Adipose tissue (tissue), 3 donors: ENCODE results near the gene TMEM192. TPM values are rescaled to one million over a fixed set of nuclear protein-coding genes. Genes with fewer than 3 reads are reported as not detected.
"Not testable (repeated sequence)": the region's sequence is repeated elsewhere in the genome, so short reads cannot be mapped to it uniquely, and the experiment has no call there.

Experiments used
- H3K27ac ChIP-seq: one replicate; pipeline ENCODE4 v1.5.1; 2013; ENCODE audit warnings: low read depth, low read length
- WGBS, 3 donors: extraction: QIAGEN DNeasy Blood & Tissue Kit; methylation state at CpG; one replicate each; pipeline ENCODE4 v1.1.7; 2013; 5-methylcytosine and 5-hydroxymethylcytosine counted together
- polyA plus RNA-seq, 3 donors: library from polyadenylated mRNA; stranded (reverse); fragments of 200-250 nt; gene quantifications; one replicate each; pipeline ENCODE4 v1.2.3, GENCODE V29; 2013
- donor health status: healthy with polysubstance abuse.
- donor health status: Bipolar disorder and iron deficiency.
- donor health status: healthy.

Gene TMEM192
- polyA plus RNA-seq, 3 donors, result 7.9 to 14.0 (median 13.5) TPM

DNA sequence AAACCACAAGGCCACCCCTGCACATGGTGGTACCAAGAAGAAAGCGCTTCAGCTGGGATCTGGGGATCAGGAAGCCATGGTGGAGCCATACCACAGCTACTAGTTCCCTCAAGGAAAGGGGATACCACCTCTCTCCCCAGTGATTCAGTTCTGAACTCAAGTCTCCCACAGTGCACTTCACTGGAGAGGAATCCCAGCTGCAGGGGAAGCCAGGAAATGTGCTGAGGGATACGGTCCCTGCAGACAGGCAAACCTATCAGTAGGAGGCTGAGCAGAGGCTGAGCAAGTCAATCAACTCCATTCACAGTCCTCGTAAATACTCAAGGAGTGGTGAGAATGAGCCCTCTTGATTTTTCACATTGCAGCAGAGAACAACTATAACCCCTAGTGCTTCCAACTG, 11.0 kb downstream of the TMEM192 start:
- WGBS, 3 donors, result 87 to 93% (median 92%) methylated on average over 3 of the region's 3 CpGs
- H3K27ac ChIP-seq, result no peak overlapping the region

DNA sequence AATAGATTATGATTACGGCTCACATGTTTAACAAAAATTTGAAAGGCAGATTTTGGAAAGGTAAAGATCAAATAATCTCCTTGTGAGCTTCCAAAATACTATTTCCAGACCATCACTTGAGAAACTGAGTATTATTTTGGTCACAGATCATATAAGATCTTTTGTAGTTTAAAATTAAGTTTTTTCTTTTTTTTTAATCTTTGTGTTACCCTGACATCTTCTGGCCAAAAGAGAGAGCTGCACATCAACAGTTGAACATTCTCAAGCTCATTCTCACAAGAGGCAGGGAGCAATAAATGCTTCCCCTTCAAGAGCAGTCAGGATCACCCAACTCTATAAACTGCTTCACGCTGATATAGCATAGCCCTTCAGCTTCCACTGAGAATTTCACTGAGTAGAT, 15.9 kb downstream of the TMEM192 start:
- no peak overlapping the region for H3K27ac ChIP-seq
- 79 to 85% (median 82%) methylated on average over 2 of the region's 2 CpGs for WGBS, 3 donors

DNA sequence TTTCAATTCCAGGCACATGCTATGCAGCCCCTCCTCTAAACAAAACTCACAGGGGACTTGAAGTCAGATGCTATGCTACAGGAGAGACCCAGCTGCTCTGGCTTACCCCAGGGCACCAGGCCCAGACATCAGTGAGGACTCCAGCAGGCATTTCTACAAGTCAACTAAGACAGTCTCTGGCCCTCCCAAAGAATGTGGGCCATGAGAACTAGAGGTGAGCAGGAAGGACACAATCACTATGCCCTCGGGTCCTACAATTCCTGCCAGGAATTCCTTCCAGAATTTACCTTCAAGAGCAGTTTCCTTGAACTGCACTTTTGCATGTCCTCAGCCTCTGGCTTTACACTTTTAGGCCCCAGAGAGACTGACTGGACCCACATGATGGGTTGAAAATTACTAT, 17.4 kb downstream of the TMEM192 start:
- H3K27ac ChIP-seq, result no peak overlapping the region
- 71 to 79% (median 73%) methylated on average over 1 of the region's 1 CpG for WGBS, 3 donors

DNA sequence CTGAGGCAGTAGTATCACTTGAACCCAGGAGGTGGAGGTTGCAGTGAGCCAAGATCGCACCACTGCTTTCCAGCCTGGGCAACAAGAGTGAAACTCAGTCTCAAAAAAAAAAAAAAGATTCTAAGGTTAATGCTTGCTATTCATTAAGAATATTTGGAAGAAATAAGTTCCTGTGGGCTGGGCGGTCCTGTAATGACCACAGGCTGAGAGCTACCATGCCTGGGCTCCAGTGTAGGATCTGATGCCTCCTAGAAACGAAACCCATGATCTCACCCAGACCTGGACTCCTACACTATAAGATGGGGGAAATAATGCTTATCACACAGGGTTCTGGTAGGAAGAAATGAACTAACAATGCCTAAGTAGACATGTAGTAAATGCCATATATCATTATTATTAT, 17.8 kb downstream of the TMEM192 start:
- H3K27ac ChIP-seq, result no peak overlapping the region
- 94 to 98% (median 98%) methylated on average over 3 of the region's 3 CpGs for WGBS, 3 donors

DNA sequence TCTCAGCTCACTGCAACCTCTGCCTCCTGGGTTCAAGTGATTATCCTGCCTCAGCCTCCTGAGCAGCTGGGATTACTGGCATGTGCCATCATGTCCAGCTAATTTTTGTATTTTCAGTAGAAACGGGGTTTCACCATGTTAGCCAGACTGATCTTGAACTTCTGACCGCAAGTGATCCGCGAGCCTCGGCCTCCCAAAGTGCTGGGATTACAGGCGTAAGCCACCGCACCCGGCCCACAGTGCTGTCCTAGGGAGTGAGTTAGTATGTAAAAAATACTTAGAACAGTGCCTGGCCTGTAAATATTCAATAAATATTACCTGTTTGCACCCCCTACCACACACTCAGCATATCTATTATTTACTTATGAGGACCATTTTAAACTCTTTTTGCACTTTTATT, 20.5 kb downstream of the TMEM192 start:
- WGBS, 3 donors, result 94 to 95% (median 95%) methylated on average over 8 of the region's 8 CpGs
- H3K27ac ChIP-seq, result not testable (repeated sequence)

DNA sequence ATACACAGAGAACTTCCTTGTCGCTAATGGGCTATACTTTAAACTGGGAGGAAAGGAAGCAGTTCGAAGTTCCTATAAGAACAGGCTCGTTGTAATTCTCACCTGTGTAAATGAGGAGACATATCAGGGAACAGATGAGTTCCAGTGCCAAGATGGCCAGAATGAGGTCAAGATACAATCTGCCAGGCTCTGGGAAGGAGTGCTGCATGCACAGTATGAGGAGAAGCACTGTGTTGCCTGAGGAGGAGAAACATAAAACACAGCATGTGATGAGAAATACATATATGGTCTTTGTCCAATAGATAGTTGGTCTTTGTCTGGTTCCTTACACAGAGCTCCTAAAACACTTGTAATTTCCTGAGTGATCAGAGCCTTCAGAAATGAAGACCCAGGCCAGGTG, 24.3 kb downstream of the TMEM192 start:
- H3K27ac ChIP-seq, result no peak overlapping the region
- WGBS, 3 donors, result 83 to 88% (median 85%) methylated on average over 3 of the region's 3 CpGs

DNA sequence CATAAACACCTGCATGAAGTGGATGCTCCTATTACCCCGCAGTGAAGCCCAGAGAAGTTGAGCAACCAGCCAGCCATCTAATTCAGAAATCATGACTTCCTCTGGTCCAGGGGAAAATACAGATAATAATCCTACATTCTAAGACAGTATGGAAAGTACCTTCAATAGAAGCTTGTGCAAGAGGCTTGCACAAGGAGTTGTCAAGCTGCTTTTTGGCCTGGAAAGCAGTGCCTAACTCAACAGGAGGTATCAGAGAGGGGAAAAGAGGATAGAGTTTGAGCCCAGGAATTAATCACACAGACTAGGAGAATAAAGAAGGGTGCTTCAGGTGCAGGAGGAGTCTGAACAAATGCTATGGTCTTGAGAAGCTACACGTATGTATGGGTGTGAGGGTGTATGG, 26.7 kb downstream of the TMEM192 start:
- H3K27ac ChIP-seq, result no peak overlapping the region
- 79 to 89% (median 85%) methylated on average over 2 of the region's 2 CpGs for WGBS, 3 donors

DNA sequence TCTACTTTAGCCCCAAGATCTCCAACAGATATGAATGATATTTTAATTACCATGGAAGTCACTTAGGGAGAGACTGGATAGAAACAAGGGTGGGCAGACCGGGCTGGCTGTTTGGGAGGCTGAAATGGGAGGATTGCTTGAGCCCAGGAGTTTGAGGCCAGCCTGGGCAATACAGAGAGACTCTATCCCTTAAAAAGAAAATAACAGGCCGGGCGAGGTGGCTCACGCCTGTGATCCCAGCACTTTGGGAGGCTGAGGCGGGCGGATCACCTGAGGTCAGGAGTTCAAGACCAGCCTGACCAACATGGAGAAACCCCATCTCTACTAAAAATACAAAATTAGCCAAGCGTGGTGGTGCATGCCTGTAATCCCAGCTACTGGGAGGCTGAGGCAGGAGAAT, 27.9 kb downstream of the TMEM192 start:
- 89 to 97% (median 94%) methylated on average over 6 of the region's 7 CpGs for WGBS, 3 donors
- H3K27ac ChIP-seq, result not testable (repeated sequence)

DNA sequence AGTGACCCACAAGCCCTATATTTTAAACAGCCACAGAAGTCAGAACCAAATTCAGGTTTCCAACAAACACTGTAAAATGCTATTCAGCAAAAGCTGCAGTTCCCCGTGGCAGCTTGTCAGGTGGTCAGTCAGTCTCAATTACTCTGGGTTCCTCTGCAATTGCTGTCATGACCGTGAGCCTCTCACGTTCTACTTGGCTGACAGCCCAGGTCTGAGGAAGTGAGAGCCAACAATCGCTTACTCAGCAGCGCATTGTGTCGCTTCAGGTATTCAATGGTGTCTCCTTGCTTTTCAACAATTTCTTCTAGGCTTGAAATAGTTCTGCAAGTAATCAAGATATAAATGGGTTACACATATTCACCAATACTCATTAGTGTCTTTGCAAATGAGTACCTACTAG, 33.2 kb downstream of the TMEM192 start:
- WGBS, 3 donors, result 28 to 34% (median 30%) methylated on average over 6 of the region's 6 CpGs
- H3K27ac ChIP-seq, result no peak overlapping the region

DNA sequence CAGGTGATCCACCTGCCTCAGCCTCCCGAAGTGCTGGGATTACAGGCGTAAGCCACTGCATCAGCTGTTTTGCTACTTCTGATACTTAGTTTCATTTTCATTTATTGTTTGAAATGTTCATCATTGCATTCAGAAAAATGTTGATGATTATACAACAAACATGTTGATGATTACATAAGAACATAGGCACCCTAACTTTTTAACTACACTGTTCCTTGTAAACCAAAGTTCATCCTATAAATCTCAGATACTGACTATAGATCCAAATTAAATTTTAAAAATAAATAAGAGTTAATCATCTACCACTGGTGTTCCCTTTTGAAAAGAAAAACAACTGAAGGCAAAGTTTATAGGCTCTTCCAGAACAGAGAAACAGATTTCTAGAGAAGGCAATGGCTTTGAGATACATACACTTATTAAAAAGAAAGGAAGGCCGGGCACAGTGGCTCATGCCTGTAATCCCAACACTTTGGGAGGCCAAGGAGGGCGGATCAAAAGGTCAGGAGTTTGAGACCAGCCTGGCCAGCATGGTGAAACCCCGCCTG, 35.6 kb downstream of the TMEM192 start:
- no peak overlapping the region for H3K27ac ChIP-seq
- 95 to 96% (median 96%) methylated on average over 5 of the region's 5 CpGs for WGBS, 3 donors

DNA sequence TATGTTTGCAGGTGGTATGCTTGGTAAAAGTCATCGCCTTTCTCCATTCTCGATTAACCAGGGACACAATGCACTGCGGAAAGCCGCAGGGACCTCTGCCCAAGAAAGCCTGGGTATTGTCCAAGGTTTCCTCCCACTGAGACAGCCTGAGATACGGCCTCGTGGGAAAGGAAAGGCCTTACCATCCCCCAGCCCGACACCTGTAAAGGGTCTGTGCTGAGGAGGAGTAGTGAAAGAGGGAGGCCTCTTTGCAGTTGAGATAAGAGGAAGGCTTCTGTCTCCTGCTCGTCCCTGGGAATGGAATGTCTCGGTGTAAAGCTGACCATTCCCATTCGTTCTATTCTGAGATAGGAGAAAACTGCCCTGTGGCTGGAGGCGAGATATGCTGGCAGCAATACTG, 39.3 kb downstream of the TMEM192 start:
- 29 to 68% (median 60%) methylated on average over 11 of the region's 11 CpGs for WGBS, 3 donors
- not testable (repeated sequence) for H3K27ac ChIP-seq

DNA sequence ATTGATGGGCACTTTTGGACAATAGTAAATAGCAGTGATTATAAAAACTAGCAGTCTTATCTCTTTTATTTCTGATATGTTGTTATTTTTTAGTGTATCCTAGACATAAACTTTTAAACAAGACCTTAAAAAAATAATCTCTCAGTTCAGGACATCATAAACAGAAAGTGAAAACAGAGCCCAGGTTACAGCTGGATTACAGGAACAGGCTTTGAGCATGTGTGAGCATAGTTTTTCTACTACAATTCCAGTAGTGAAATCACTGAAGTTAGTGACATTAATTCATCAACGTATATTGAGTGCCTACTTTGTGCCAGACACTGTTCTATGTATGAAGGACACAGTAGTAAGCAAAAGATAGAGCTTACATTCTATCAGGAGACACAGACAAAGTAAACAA, 42.1 kb downstream of the TMEM192 start:
- WGBS, 3 donors, result 42 to 83% (median 70%) methylated on average over 1 of the region's 1 CpG
- H3K27ac ChIP-seq, result no peak overlapping the region

DNA sequence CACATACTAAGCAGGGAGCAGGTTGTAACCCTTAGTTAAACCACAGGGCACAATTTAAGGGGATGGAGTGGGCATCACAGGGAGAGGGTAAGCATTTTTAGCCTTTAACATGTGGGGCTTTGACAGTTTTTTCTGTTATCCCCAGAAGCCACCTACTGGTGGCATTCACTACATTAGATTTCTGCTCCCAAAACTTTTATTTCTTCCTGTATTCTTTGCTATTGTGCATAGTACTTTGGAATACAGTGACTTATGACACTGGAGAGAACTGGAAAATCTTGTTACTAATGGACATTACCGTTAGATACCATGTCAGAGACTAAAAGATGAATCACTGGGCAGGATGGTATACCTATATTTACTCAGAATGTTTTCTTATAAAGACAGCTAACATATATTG, 51.7 kb downstream of the TMEM192 start:
- WGBS, 3 donors, result 40 to 65% (median 53%) methylated on average over 1 of the region's 1 CpG
- H3K27ac ChIP-seq, result no peak overlapping the region

DNA sequence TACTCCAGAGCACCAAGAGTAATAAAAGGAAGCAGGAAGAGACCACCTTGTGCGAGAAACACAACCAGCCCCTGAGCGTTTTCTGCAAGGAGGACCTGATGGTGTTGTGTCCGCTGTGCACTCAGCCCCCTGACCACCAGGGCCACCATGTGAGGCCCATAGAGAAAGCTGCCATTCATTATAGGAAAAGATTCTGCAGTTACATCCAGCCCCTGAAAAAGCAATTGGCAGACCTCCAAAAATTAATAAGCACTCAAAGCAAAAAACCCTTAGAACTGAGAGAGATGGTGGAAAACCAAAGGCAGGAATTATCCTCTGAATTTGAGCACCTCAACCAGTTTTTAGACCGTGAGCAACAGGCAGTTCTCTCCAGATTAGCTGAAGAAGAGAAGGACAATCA, 53.3 kb downstream of the TMEM192 start:
- 73 to 80% (median 79%) methylated on average over 4 of the region's 4 CpGs for WGBS, 3 donors
- H3K27ac ChIP-seq, result no peak overlapping the region

DNA sequence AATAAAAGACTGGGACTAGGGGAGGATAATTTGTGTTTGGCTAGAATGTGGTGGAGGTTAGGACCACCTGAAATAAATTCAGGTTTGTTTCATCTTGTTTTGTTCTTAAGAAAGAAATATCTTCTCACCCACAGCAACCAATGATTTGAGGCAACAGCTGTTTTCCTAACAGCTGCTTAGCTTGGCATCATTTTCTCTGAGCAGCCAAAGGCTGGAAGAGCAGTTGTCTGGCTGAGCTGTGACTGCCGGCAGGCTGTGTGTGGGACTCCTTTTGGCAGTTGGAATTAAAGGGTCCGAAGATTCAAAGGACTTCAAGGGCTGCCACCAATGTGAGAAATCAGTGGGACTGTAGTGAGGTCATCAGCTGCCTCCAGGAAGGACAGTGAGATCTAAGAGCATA, 54.0 kb downstream of the TMEM192 start:
- 70 to 75% (median 74%) methylated on average over 2 of the region's 2 CpGs for WGBS, 3 donors
- no peak overlapping the region for H3K27ac ChIP-seq

DNA sequence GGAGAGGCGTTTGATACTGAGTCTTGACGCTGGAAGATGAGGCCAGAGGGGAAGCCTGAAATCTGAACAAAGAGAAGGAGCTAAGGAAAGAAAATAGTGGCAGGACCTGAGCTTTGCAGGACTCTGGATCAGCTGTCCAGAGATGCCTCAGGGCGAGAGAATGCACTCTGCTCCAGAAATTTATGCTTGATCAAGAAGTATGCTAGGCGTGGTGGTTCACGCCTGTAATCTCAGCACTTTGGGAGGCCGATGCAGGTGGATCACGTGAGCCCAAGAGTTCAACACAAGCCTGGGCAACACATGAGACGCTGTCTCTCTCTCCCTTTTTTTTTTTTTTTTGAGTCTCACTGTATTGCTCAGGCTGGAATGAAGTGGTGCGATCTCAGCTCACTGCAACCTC, 57.1 kb downstream of the TMEM192 start:
- 88 to 94% (median 91%) methylated on average over 9 of the region's 9 CpGs for WGBS, 3 donors
- no peak overlapping the region for H3K27ac ChIP-seq

DNA sequence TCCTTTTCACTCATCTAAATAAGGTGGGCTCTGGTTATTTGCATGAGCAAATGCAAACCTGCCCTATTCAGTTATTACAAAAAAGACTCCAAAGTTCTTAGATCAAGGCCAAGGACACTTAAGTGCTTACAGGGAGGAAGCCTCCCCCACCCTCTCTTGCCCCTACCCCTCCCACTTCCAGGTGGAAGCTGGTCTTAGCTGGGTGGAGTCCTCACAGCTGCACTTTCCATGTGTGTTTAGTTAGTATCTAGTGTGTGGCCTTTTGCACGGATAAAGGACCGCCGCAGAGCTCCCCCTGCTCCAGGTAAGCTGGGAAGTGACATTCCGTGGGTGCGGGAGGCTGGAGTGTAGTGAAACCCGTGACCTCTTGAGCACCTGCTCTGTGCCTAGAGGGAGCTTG, 59.0 kb downstream of the TMEM192 start, which contains the start of gene TRIM75:
TSS of gene TRIM75 (plus strand) at position 222 of the 400 bp plus-strand sequence. CDS start 5,282 bp downstream, outside the sequence.
- no peak within 1 kb of the TSS for H3K27ac ChIP-seq
- WGBS, 3 donors, result 59 to 86% (median 80%) methylated on average over 6 of the region's 6 CpGs

DNA sequence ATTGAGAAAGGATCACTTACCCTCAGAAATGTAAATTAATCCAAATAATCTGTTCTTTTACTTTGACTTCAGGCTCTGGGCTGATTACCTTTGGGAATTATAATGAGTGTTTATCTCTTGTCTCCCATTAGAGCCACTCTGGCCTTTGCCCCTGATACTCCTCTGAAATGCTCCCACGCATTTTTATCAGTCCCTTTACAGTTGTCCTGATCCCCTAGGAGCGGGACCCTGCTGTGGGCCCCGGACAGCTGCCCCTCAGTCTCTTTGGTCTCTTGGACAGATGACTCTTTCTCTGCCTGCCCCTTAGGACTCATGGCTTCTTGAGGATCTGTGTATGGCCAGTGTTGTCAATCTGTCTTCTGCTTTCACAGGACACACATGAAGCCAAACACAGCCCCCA, 60.0 kb downstream of the TMEM192 start:
- no peak overlapping the region for H3K27ac ChIP-seq
- WGBS, 3 donors, result 47 to 63% (median 56%) methylated on average over 3 of the region's 3 CpGs

DNA sequence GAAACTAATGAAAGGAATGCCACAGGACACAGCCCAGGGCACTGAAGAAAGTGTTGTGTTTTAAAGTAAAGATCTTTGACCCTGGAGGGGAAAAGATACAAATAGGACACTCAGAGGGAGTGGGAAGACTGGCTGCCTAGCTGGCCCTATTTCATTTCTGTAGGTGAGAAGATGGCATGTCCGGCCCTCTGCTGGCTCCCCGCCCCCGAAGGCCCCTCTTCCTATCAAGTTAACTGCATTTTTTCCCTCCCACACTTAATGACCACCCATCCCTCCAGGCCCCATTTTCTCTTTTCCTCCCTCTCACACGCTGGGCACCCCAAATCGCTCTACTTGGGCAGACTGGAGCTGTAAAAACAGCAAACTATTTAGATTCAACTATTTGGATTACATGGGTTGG, 64.5 kb downstream of the TMEM192 start:
- H3K27ac ChIP-seq, result no peak overlapping the region
- 64 to 83% (median 80%) methylated on average over 5 of the region's 5 CpGs for WGBS, 3 donors

DNA sequence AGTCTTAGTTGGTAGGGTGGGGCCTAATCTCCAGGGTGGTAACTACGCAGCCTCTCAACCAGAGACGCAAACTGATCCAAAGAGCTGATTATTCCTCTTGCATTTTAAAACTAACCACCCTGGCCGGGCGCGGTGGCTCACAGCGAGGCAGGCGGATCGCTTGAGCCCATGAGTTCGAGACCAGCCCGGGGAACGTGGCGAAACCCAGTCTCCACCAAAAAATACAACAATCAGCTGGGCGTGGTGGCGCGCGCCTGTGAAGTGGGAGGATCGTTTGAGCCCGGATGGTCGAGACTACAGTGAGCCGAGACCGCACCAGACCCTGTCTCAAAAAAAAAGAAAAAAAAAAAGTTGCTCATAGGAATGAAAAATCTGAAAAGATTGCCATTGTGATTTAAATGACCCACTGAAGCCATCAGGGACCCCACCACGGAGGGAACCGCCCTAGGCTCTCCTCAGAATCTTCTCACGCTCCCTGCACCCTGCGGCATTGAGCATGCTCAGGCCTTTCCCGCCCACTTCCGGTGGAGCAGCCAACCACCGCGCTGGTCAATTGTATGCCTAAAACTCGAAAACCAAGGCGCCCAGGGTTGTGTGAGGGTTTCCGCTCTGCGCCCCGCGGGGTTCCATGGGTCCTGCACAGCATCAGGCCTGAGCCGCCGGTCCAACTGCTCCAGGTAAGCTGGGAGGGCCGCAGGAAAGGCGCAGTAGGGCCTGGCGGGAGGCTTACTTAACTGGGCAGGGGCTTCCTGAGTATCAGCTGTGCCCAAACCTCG, 81.0 kb downstream of the TMEM192 start, which contains the start of gene TRIM60:
TSS of gene TRIM60 (plus strand) at position 564 of the 776 bp plus-strand sequence. CDS start 8,074 bp downstream, outside the sequence.
- 94 to 96% (median 95%) methylated on average over 41 of the region's 41 CpGs for WGBS, 3 donors
- H3K27ac ChIP-seq, result no peak within 1 kb of the TSS
